IMR-90 (cell line): ENCODE results near the gene ABCA8. TPM values are rescaled to one million over a fixed set of nuclear protein-coding genes. Genes with fewer than 3 reads are reported as not detected.

Experiments
- ATAC-seq: fragments of 200-7000 bp; cut with Tn5 transposase; 2 replicates; pipeline ENCODE4 v1.9.1; 2020; ENCODE audit warnings: low read depth, mild to moderate bottlenecking, moderate library complexity
- BruUV-seq: library from RNA; stranded (reverse); fragments of 400-500 nt; replicated peaks from 2 replicates; lab custom pipeline; 2021; lab: Mats Ljungman, UMichigan
- CTCF ChIA-PET: fragments of 300-600 bp; formaldehyde crosslinking; extraction: SDS; loops from one replicate; lab custom pipeline; 2021; ENCODE audit warnings: antibody characterized with exemption; lab: Yijun Ruan, JAX
- POLR2A ChIA-PET: fragments of 300-600 bp; sonication (Branson Sonifier 250); formaldehyde crosslinking; loops from one replicate; lab custom pipeline; 2022; ENCODE audit warnings: antibody characterized with exemption; ENCODE audit not compliant: unreplicated experiment; lab: Charles Lee
- DNase-seq: peaks from one replicate; pipeline ENCODE4 v3.0.0; 2013
- H2AFZ ChIP-seq: replicated peaks from 2 replicates; pipeline ENCODE3; 2013; ENCODE audit warnings: low read length, mild to moderate bottlenecking; ENCODE audit not compliant: poor library complexity
- H2AK5ac ChIP-seq: 2 replicates; pipeline ENCODE4 v1.6.1; 2013; ENCODE audit warnings: low read depth, low read length, inconsistent platforms
- H2AK9ac ChIP-seq: replicated peaks from 2 replicates; pipeline ENCODE3; 2013; ENCODE audit warnings: mild to moderate bottlenecking, low read depth, low read length, moderate library complexity; ENCODE audit not compliant: poor library complexity
- H2BK120ac ChIP-seq: 2 replicates; pipeline ENCODE4 v1.6.1; 2013; ENCODE audit warnings: low read depth, low read length, inconsistent platforms
- H2BK15ac ChIP-seq: 3 replicates; pipeline ENCODE4 v1.6.1; 2013; ENCODE audit warnings: low read depth, low read length, inconsistent platforms
- H2BK20ac ChIP-seq: 2 replicates; pipeline ENCODE4 v1.6.1; 2013; ENCODE audit warnings: low read depth, mild to moderate bottlenecking, inconsistent platforms, low read length, moderate library complexity
- H2BK5ac ChIP-seq: 2 replicates; pipeline ENCODE4 v1.6.1; 2013; ENCODE audit warnings: mild to moderate bottlenecking, low read depth, low read length, inconsistent platforms; ENCODE audit not compliant: poor library complexity, severe bottlenecking
- H3K14ac ChIP-seq: replicated peaks from 2 replicates; pipeline ENCODE4 v1.6.1; 2013; ENCODE audit warnings: low read depth, low read length, inconsistent platforms
- H3K18ac ChIP-seq: 2 replicates; pipeline ENCODE4 v1.6.1; 2013; ENCODE audit warnings: low read depth, low read length, control low read depth
- H3K23ac ChIP-seq: 2 replicates; pipeline ENCODE4 v1.6.1; 2013; ENCODE audit warnings: low read depth, low read length, inconsistent platforms
- H3K27ac ChIP-seq: 2 replicates; pipeline ENCODE4 v1.5.1; 2013; ENCODE audit warnings: mild to moderate bottlenecking, control low read depth, low read length; ENCODE audit not compliant: insufficient read depth
- H3K27me3 ChIP-seq: 2 replicates; pipeline ENCODE4 v1.6.1; 2013; ENCODE audit warnings: low read length; ENCODE audit not compliant: control insufficient read depth, insufficient read depth
- H3K36me3 ChIP-seq: 2 replicates; pipeline ENCODE4 v1.6.1; 2013; ENCODE audit warnings: low read length, mixed read lengths; ENCODE audit not compliant: control insufficient read depth, insufficient read depth
- H3K4ac ChIP-seq: 2 replicates; pipeline ENCODE4 v1.6.1; 2013; ENCODE audit warnings: low read depth, low read length, inconsistent platforms
- H3K4me1 ChIP-seq: 2 replicates; pipeline ENCODE4 v1.6.1; 2013; ENCODE audit warnings: low read length, mixed read lengths; ENCODE audit not compliant: control insufficient read depth, insufficient read depth
- H3K4me2 ChIP-seq: 2 replicates; pipeline ENCODE4 v1.6.1; 2013; ENCODE audit warnings: low read depth, mild to moderate bottlenecking, control low read depth, low read length, moderate library complexity
- H3K4me3 ChIP-seq: 2 replicates; pipeline ENCODE4 v1.5.1; 2013; ENCODE audit warnings: low read depth, mild to moderate bottlenecking, control low read depth, low read length, moderate library complexity; ENCODE audit not compliant: insufficient read depth
- H3K56ac ChIP-seq: 2 replicates; pipeline ENCODE4 v1.6.1; 2013; ENCODE audit warnings: low read length, inconsistent platforms; ENCODE audit not compliant: insufficient read depth; ENCODE audit errors: extremely low read depth
- H3K79me1 ChIP-seq, 2 experiments: 2 replicates each; pipeline ENCODE4 v1.6.1; 2013; ENCODE audit warnings: low read length in 2 of 2, inconsistent platforms in 1 of 2, low read depth in 1 of 2
- H3K9ac ChIP-seq: 2 replicates; pipeline ENCODE4 v1.6.1; 2013; ENCODE audit warnings: low read depth, low read length, control low read depth
- H3K9me1 ChIP-seq: 2 replicates; pipeline ENCODE4 v1.6.1; 2013; ENCODE audit warnings: low read length, inconsistent platforms; ENCODE audit not compliant: insufficient read depth
- H3K9me3 ChIP-seq: 2 replicates; pipeline ENCODE4 v1.6.1; 2013; ENCODE audit warnings: low read length; ENCODE audit not compliant: control insufficient read depth, insufficient read depth
- H4K20me1 ChIP-seq: 2 replicates; pipeline ENCODE4 v1.6.1; 2013; ENCODE audit warnings: low read length, inconsistent platforms; ENCODE audit not compliant: insufficient read depth
- H4K5ac ChIP-seq: 2 replicates; pipeline ENCODE4 v1.6.1; 2013; ENCODE audit warnings: mild to moderate bottlenecking, low read depth, low read length, control low read depth
- H4K8ac ChIP-seq, 2 experiments: 2 replicates each; pipeline ENCODE4 v1.6.1; 2013; ENCODE audit warnings: low read depth in 2 of 2, low read length in 2 of 2, control low read depth in 1 of 2, inconsistent platforms in 1 of 2
- H4K91ac ChIP-seq: 2 replicates; pipeline ENCODE4 v1.6.1; 2013; ENCODE audit warnings: low read depth, low read length, inconsistent platforms; ENCODE audit not compliant: insufficient read depth
- BHLHE40 ChIP-seq: fragments of 150-350 bp; IDR thresholded peaks from 2 replicates; pipeline ENCODE4 v1.6.1; 2016; ENCODE audit warnings: mild to moderate bottlenecking, low read depth, low read length
- CEBPB ChIP-seq: IDR thresholded peaks from 2 replicates; pipeline ENCODE4 v1.6.1; 2012; ENCODE audit warnings: low read depth, low read length, improper control_type of control experiment
- CHD1 ChIP-seq: IDR thresholded peaks from 2 replicates; pipeline ENCODE4 v1.6.1; 2012; ENCODE audit warnings: low read depth, low read length, improper control_type of control experiment
- FOS ChIP-seq: fragments of 150-350 bp; IDR thresholded peaks from 2 replicates; pipeline ENCODE4 v1.6.1; 2016; ENCODE audit warnings: low read depth, low read length
- MAFK ChIP-seq: IDR thresholded peaks from 2 replicates; pipeline ENCODE4 v1.6.1; 2012; ENCODE audit warnings: low read depth, low read length, improper control_type of control experiment
- MAZ ChIP-seq: IDR thresholded peaks from 2 replicates; pipeline ENCODE4 v1.6.1; 2012; ENCODE audit warnings: low read depth, mild to moderate bottlenecking, low read length, improper control_type of control experiment, moderate library complexity, borderline replicate concordance
- MXI1 ChIP-seq: IDR thresholded peaks from 2 replicates; pipeline ENCODE4 v1.6.1; 2012; ENCODE audit warnings: low read depth, mild to moderate bottlenecking, low read length, moderate library complexity, borderline replicate concordance
- NFE2L2 ChIP-seq: fragments of 150-350 bp; IDR thresholded peaks from 2 replicates; pipeline ENCODE4 v1.6.1; 2016; ENCODE audit warnings: low read depth, mild to moderate bottlenecking, low read length
- RAD21 ChIP-seq: IDR thresholded peaks from 2 replicates; pipeline ENCODE4 v1.6.1; 2012; ENCODE audit warnings: low read length, improper control_type of control experiment
- RCOR1 ChIP-seq: IDR thresholded peaks from 2 replicates; pipeline ENCODE4 v1.6.1; 2012; ENCODE audit warnings: mild to moderate bottlenecking, low read length, improper control_type of control experiment; ENCODE audit not compliant: insufficient replicate concordance
- RFX5 ChIP-seq: IDR thresholded peaks from 2 replicates; pipeline ENCODE4 v1.8.0; 2012; ENCODE audit warnings: low read depth, mild to moderate bottlenecking, low read length, moderate library complexity
- SMC3 ChIP-seq: fragments of 150-350 bp; IDR thresholded peaks from 2 replicates; pipeline ENCODE4 v1.6.1; 2016; ENCODE audit warnings: low read depth, mild to moderate bottlenecking, antibody characterized with exemption, low read length, moderate library complexity
- WGBS, 2 experiments: methylation state at CpG; one replicate each; pipeline versions ENCODE4 v1.1.5 to v1.1.7; 2013; ENCODE audit warnings: missing lambda C conversion rate in 2 of 2; ENCODE audit not compliant: insufficient read length in 1 of 2; ENCODE audit errors: extremely low coverage in 2 of 2; 5-methylcytosine and 5-hydroxymethylcytosine counted together
- dilution Hi-C: fragments of 300-500 bp; cut with HindIII; formaldehyde crosslinking; loops from one replicate; pipeline ENCODE4 v1.14.3; 2018; ENCODE audit warnings: low sequenced_read_pairs; ENCODE audit not compliant: unreplicated experiment
- in situ Hi-C: fragments of 300-500 bp; cut with MboI; formaldehyde crosslinking; loops from 3 replicates; pipeline ENCODE4 v1.14.3; 2019; ENCODE audit warnings: low sequenced_read_pairs, inconsistent platforms, mixed read lengths
- intact Hi-C: fragments of 100-400 bp; cut with micrococcal nuclease; formaldehyde crosslinking; loops from 2 replicates; pipeline ENCODE4 v1.10.0; 2022
- polyA plus RNA-seq, 3 experiments: library from polyadenylated mRNA; depleted of rRNA; stranded (reverse); fragments of >200 nt; gene quantifications; 2 replicates each; pipeline ENCODE4 v1.2.3, GENCODE V29; 2012; ENCODE audit warnings: low replicate concordance in 1 of 3
- total RNA-seq: library from RNA; depleted of rRNA; stranded (reverse); fragments of >200 nt; gene quantifications from 2 replicates; pipeline ENCODE4 v1.2.3, GENCODE V29; 2012
- TF ChIP-seq, protein P1 (sequence below): fragments of 150-350 bp; IDR thresholded peaks from 2 replicates; pipeline ENCODE4 v1.6.1; 2017; ENCODE audit warnings: mild to moderate bottlenecking, antibody characterized with exemption, low read length, low read depth
- TF ChIP-seq, protein P2 (sequence below): conservative IDR thresholded peaks from 2 replicates; pipeline ENCODE4 v1.5.1; 2012; ENCODE audit warnings: mild to moderate bottlenecking, low read depth, low read length, improper control_type of control experiment
- TF ChIP-seq, protein P3 (sequence below): fragments of 150-350 bp; IDR thresholded peaks from 2 replicates; pipeline ENCODE4 v1.6.1; 2016; ENCODE audit warnings: low read depth, mild to moderate bottlenecking, low read length, moderate library complexity, borderline replicate concordance

Gene ABCA8
- total and polyA plus RNA-seq, 2 of the 4 experiments (the other 2 are of a cell fraction) = 1.8 TPM

DNA sequence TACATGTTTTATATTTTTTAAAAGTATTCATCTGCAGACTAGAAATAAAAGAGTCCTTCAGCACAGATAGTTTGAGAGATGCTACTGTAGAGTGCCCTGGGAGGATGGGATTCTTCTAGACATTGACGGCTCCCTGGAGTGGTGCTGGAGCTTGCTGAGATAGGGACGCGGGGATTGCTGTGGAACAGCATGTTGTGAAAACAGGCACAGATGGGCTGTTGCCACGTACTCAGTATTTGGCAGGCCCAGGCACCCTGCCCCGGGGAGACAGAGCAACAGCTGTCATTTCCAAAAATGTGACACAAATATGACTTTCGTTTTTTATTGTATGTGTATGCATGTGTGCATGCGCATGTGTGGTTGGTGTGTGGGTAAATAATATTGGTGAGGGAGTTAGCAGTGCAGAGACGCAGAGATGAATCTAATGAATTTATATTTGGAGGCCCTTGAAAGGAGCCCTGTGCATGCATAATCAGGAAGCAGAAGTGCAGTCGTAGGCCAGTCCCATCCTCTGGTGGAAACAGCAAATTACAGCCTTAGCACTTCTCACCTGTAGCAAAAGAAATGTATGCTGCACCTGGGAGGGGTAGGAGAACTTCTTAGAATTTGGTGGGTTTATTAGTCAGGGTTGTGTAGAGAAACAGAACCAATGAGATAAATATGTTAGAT, 6.2 kb upstream of the ABCA8 start:
- Histone ChIP-seq H3K56ac (no peak overlapping the region), H2BK120ac (no peak overlapping the region), H4K20me1 (no peaks in the 10 kb centered on the region), H4K91ac (no peak overlapping the region), H3K18ac (no peak overlapping the region), H3K27me3 (no peaks in the 10 kb centered on the region), H4K5ac (no peak overlapping the region), H3K9me3 (no peaks in the 10 kb centered on the region), H3K9ac (no peak overlapping the region), H3K4ac (no peak overlapping the region), H2AK5ac (no peak overlapping the region), H3K27ac (no peak overlapping the region), H3K9me1 (no peaks in the 10 kb centered on the region), H3K14ac (no peak overlapping the region), H3K4me3 (no peak overlapping the region), H2AFZ (no peak overlapping the region), H3K23ac (no peak overlapping the region), H2AK9ac (no peak overlapping the region), H2BK20ac (no peak overlapping the region), H4K8ac (no peak overlapping the region), H3K4me1 (no peaks in the 10 kb centered on the region), H3K36me3 (no peaks in the 10 kb centered on the region), H2BK5ac (no peak overlapping the region), H3K79me1 (no peaks in the 10 kb centered on the region), H3K4me2 (no peak overlapping the region), H2BK15ac (no peak overlapping the region)
- intact Hi-C loops (no loop called here), in situ Hi-C loops (no loop called here), dilution Hi-C loops (no loop called here)
- WGBS, 2 experiments = 8% methylated on average over 2 of the region's 9 CpGs; no CpG with 5 or more reads in 1 of the 2 experiments
- BruUV-seq = no TSS peak
- ChIA-PET POLR2A (no interaction called here), CTCF (interaction anchor here (0.9 kb wide), 1 partner anchor 71 kb away, joined by 3 read pairs; no protein-coding TSS in a partner anchor)
- ATAC-seq (no peak), DNase-seq (no peak)
- TF ChIP-seq NFE2L2 (no peak), CEBPB (no peak), CHD1 (no peak), SMC3 (no peak), RCOR1 (no peak), FOS (no peak), MAFK (no peak), MXI1 (no peak), MAZ (no peak), RFX5 (no peak), BHLHE40 (no peak), RAD21 (no peak)
- TF ChIP-seq, protein P1, sequence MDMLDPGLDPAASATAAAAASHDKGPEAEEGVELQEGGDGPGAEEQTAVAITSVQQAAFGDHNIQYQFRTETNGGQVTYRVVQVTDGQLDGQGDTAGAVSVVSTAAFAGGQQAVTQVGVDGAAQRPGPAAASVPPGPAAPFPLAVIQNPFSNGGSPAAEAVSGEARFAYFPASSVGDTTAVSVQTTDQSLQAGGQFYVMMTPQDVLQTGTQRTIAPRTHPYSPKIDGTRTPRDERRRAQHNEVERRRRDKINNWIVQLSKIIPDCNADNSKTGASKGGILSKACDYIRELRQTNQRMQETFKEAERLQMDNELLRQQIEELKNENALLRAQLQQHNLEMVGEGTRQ = no peak
- TF ChIP-seq, protein P2, sequence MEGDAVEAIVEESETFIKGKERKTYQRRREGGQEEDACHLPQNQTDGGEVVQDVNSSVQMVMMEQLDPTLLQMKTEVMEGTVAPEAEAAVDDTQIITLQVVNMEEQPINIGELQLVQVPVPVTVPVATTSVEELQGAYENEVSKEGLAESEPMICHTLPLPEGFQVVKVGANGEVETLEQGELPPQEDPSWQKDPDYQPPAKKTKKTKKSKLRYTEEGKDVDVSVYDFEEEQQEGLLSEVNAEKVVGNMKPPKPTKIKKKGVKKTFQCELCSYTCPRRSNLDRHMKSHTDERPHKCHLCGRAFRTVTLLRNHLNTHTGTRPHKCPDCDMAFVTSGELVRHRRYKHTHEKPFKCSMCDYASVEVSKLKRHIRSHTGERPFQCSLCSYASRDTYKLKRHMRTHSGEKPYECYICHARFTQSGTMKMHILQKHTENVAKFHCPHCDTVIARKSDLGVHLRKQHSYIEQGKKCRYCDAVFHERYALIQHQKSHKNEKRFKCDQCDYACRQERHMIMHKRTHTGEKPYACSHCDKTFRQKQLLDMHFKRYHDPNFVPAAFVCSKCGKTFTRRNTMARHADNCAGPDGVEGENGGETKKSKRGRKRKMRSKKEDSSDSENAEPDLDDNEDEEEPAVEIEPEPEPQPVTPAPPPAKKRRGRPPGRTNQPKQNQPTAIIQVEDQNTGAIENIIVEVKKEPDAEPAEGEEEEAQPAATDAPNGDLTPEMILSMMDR = no peak
- TF ChIP-seq, protein P3, sequence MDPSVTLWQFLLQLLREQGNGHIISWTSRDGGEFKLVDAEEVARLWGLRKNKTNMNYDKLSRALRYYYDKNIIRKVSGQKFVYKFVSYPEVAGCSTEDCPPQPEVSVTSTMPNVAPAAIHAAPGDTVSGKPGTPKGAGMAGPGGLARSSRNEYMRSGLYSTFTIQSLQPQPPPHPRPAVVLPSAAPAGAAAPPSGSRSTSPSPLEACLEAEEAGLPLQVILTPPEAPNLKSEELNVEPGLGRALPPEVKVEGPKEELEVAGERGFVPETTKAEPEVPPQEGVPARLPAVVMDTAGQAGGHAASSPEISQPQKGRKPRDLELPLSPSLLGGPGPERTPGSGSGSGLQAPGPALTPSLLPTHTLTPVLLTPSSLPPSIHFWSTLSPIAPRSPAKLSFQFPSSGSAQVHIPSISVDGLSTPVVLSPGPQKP = no peak
